GM12875 (cell line): Measurements from ENCODE around the gene MISFA.

Source experiments
- H3K4me3 ChIP-seq: one replicate; pipeline ENCODE4 v1.5.1; 2011; ENCODE audit warnings: low read depth, low read length, control low read depth
- CTCF ChIP-seq: IDR thresholded peaks from 2 replicates; pipeline ENCODE4 v1.5.1; 2011; ENCODE audit warnings: low read depth, mild to moderate bottlenecking, control low read depth, inconsistent platforms, low read length, moderate library complexity, borderline replicate concordance; ENCODE audit not compliant: insufficient read depth

MISFA gene

DNA sequence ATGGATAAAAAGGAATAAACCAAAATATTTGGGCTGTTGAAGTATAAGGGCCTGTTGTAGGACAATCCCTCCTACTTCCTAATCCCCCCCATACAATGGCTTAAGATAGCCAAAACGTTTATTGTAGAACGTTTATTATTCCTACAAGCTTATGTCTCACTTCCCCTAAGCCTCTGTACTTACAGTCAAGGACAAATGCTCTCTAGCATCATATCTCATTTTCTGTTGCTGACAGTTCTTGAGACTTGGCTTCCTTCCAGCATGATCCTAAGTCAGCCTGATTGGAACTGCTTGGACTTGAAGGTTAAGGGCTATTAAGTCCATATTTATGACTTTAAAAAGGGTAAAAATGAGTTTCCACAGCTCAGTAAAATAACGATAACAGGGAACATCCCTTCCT lies 8.8 kb downstream of the MISFA start:
- no peak for TF ChIP-seq CTCF
- no peak overlapping the region for H3K4me3 ChIP-seq

DNA sequence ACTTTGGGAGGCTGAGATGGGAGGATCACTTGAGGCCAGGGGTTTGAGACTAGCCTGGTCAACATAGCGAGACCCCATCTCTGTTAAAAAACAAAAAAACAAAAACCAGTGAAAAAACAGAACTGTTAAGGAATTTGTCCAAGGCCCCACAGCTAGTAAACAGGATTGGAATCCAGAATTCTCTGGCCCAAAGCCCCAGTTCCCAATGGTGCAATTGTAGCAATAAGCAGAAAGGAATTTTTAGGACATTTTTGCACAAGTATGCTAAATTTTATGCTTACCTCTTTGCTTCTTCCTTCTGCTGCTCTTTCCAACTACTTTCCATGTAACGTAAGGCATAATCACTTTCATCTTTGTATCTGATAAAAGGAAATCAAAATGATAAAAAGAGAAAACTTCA lies 11.6 kb downstream of the MISFA start:
- no peak overlapping the region for H3K4me3 ChIP-seq
- TF ChIP-seq CTCF = no peak

DNA sequence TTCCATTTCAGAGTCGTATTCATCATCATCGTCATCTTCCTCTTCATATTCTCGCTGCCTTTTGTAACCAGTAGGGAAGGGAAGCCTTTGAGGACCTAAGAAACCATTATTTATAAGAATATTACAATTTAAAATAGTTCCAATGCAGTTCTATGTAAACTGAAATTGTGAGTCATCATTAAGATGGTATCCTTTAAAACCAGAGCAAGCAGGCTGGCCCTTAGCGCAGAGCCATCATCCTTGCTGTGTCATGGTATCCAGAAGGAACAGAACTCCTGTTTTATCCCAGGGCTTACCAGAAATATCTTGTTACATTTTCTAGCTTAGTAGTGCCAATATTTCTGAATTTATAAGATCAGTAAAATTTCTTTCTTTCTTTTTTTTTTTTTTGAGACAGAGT lies 12.8 kb downstream of the MISFA start:
- no peak for TF ChIP-seq CTCF
- no peak overlapping the region for H3K4me3 ChIP-seq

GRCh38 chr11:18614667-18615066 lies 15.1 kb downstream of the MISFA start:
- H3K4me3 ChIP-seq = no peak overlapping the region
- TF ChIP-seq CTCF = no peak

GRCh38 chr11:18615628-18616392 lies 16.2 kb downstream of the MISFA start:
- TF ChIP-seq CTCF = no peak
- H3K4me3 ChIP-seq = no peak overlapping the region

DNA sequence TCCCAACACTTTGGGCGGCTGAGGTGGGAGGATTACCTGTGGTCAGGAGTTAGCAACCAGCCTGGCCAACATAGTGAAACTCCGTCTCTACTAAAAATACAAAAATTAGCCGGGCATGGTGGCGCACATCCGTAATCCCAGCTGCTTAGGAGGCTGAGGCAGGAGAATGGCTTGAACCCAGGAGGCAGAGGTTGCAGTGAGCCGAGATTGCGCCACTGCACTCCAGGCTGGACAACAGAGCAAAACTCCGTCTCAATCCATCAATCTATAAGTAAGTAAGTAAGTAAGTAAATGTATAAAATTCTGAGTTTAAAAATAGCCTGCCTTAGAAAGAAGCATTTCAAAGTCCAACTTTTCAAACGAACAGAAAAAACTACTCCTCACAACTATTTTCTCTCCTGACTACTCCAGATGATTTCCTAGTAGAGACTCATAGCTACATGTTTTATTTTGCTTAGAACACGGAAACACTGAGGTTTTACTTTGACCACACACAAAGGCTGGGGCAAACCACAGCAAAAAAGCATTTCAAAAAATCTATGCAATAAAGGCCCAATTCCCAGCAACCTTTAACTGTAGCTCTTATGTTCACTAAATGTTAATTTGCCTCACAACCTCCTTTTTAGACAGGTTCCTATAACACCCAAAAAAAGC lies 18.2 kb downstream of the MISFA start:
- H3K4me3 ChIP-seq = no peak overlapping the region
- TF ChIP-seq CTCF = no peak
